Tibial nerve (tissue), 4 donors: ENCODE measurements around the gene LOXL1. TPM values are rescaled to one million over a fixed set of nuclear protein-coding genes. Genes with fewer than 3 reads are reported as not detected.

ENCODE experiments used
- DNase-seq, 2 donors: peaks; one replicate each; pipeline ENCODE4 v3.0.0-alpha.2; 2019; ENCODE audit warnings: low spot score in 2 of 2
- H3K27ac ChIP-seq, 4 donors: fragments of 200-600 bp; sonication (generic) in 3 of 4; one replicate each; pipeline ENCODE4 v1.5.1; 2017 to 2019; ENCODE audit warnings: mild to moderate bottlenecking in 1 of 4
- H3K27me3 ChIP-seq, 2 donors: fragments of 200-600 bp; sonication (generic) in 1 of 2; one replicate each; pipeline versions ENCODE4 v1.5.1 to v1.6.0; 2017 to 2019
- H3K36me3 ChIP-seq, 3 donors: fragments of 200-600 bp; sonication (generic); one replicate each; pipeline ENCODE4 v1.5.1; 2018 to 2019
- H3K4me1 ChIP-seq, 4 donors: fragments of 200-600 bp; sonication (generic) in 3 of 4; one replicate each; pipeline ENCODE4 v1.5.1; 2017 to 2019
- H3K4me3 ChIP-seq, 4 donors: fragments of 200-600 bp; sonication (generic) in 3 of 4; one replicate each; pipeline ENCODE4 v1.5.1; 2017 to 2019; ENCODE audit warnings: mild to moderate bottlenecking in 1 of 4, moderate library complexity in 1 of 4
- H3K9me3 ChIP-seq, 4 donors: fragments of 200-600 bp; sonication (generic) in 3 of 4; one replicate each; pipeline ENCODE4 v1.5.1; 2017 to 2019
- CTCF ChIP-seq, 5 experiments: fragments of 200-600 bp in 3 of 5; fragments of 450-650 bp in 2 of 5; sonication (generic) in 3 of 5; IDR thresholded peaks; one replicate each; pipeline ENCODE4 v1.5.1; 2016 to 2019; ENCODE audit warnings: antibody characterized with exemption in 5 of 5, mild to moderate bottlenecking in 3 of 5, moderate library complexity in 2 of 5
- EP300 ChIP-seq, 2 donors: sonication (generic); formaldehyde crosslinking; IDR thresholded peaks; one replicate each; pipeline ENCODE4 v1.6.1; 2017; ENCODE audit warnings: antibody characterized with exemption in 2 of 2, mild to moderate bottlenecking in 1 of 2
- POLR2A ChIP-seq, 2 donors: fragments of 450-650 bp; IDR thresholded peaks; one replicate each; pipeline ENCODE4 v1.6.1; 2017; ENCODE audit warnings: antibody characterized with exemption in 2 of 2, mild to moderate bottlenecking in 2 of 2, moderate library complexity in 2 of 2
- WGBS, 2 donors: methylation state at CpG; one replicate each; pipeline ENCODE4 v1.1.5; 2018; 5-methylcytosine and 5-hydroxymethylcytosine counted together
- total RNA-seq, 4 donors: library from RNA; depleted of rRNA; stranded (reverse); fragments of >200 nt; gene quantifications; one replicate each; pipeline ENCODE4 v1.1.0, GENCODE V29; 2016

Gene LOXL1
- total RNA-seq, 4 donors from 2014 or later = 21.6 to 29.1 (median 24.4) TPM

DNA sequence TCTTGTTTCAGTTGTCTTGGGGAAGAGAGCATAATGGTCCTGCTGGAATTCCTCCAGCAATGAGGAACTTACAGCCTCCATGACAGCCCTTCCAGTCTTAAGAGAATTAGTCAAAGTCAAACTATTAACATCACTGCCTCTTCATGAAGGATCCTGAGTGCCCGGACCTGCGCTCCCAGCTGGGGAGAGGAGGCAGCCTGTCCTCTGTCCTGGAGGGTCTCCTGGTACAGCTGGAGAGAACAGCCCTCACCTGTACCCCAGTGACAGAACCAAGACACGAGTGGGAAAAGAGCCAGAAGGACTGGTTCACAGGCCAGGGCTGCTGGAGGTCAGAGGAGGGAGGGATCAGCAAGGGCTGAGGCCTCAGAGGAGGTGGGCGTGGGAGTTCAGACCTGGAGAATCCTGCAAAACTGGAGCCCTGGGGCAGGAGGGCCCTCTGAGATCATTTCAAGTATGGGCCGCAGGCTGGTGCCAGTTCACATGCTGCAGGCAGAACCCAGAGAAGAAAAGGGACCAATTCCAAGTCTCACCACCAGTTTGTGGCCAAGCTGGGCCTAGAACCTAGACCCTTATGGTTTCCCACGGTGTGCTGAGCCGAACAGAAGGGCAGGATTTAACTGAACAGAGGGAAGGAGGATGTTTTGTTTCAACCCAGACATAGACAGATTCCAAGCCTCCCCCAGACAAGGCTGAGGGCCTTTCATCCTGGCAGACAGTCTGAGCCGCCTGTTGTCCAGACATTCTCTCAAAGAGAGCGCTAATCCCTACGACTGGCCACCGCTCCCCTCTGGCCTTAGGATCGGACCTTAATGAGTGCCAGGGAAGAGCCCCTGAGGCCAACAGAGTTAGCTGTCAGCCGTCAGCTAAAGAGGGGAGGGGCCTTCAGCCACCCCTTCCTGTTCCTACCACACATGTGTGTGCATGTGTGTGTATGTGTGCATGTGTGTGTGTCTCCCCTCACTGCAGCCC lies 18.2 kb downstream of the LOXL1 start:
- no peak for TF ChIP-seq CTCF (IDR thresholded peaks at IDR 0.05)
- no peak for TF ChIP-seq POLR2A (IDR thresholded peaks at IDR 0.05)
- no peak for TF ChIP-seq EP300 (IDR thresholded peaks at IDR 0.05)
- H3K27me3 ChIP-seq = no peaks in the 10 kb centered on the region
- H3K4me1 ChIP-seq = peaks cover 0 to 32% (median 9%) of the 10 kb centered on the region in 4 donors
- no peak overlapping the region for H3K4me3 ChIP-seq
- no peak for DNase-seq
- H3K27ac ChIP-seq = no peak overlapping the region
- no peaks in the 10 kb centered on the region for H3K9me3 ChIP-seq
- WGBS, 2 donors = 48% methylated on average over 11 to 13 of the region's 13 CpGs
- H3K36me3 ChIP-seq = peaks cover 0 to 13% (median 0%) of the 10 kb centered on the region in 3 donors

- WGBS, 2 donors = 79 to 89% methylated on average over 4 of the region's 4 CpGs
- H3K27me3 ChIP-seq = no peaks in the 10 kb centered on the region
- H3K27ac ChIP-seq = no peak overlapping the region
- H3K36me3 ChIP-seq = peaks cover 0 to 13% (median 0%) of the 10 kb centered on the region in 3 donors
- TF ChIP-seq CTCF (IDR thresholded peaks at IDR 0.05) (no peak), POLR2A (IDR thresholded peaks at IDR 0.05) (no peak), EP300 (IDR thresholded peaks at IDR 0.05) (no peak)
- no peak overlapping the region for H3K4me3 ChIP-seq
- peaks cover 0 to 30% (median 9%) of the 10 kb centered on the region in 4 donors for H3K4me1 ChIP-seq
- H3K9me3 ChIP-seq = no peaks in the 10 kb centered on the region
- no peak for DNase-seq
These were observed 18.9 kb downstream of the LOXL1 start for GRCh38 chr15:73945130-73945508.

DNA sequence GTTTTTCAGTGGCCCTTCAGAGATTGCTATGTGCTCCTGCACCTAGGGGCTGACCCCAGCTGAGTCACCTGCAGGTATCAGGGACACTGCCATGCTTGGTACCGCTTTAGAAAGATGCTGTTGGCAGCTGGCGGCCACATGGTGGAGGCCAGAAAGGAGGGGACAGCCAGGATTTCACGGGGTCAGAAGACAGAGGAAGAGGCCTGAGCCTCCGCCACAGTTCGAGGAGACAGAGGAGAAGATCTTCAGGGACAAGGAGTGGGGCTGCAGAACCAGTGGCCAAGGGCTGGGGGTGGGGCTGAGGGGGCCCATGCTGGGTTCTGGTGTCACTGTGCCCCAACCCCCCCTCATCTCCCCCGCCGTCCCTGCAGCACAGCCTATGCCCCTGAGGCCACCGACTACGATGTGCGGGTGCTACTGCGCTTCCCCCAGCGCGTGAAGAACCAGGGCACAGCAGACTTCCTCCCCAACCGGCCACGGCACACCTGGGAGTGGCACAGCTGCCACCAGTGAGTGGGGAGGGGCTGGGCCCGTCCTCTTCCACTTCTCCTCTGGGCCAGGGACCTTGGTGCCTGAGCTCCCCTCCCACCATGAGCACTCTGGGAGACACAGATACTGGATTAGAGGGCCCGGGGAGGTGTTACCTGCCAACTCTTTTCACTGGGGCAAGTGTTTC lies 19.9 kb downstream of the LOXL1 start:
- 81 to 89% methylated on average over 14 to 17 of the region's 17 CpGs for WGBS, 2 donors
- Histone ChIP-seq H3K9me3 (no peaks in the 10 kb centered on the region), H3K27me3 (no peaks in the 10 kb centered on the region), H3K4me1 (peaks cover 0 to 30% (median 8%) of the 10 kb centered on the region in 4 donors), H3K27ac (no peak overlapping the region), H3K36me3 (peaks cover 0 to 13% (median 0%) of the 10 kb centered on the region in 3 donors), H3K4me3 (no peak overlapping the region)
- no peak for DNase-seq
- TF ChIP-seq EP300 (IDR thresholded peaks at IDR 0.05) (no peak), CTCF (IDR thresholded peaks at IDR 0.05) (no peak), POLR2A (IDR thresholded peaks at IDR 0.05) (no peak)

GRCh38 chr15:73946795-73947370 lies 20.6 kb downstream of the LOXL1 start:
- 94% methylated on average over 8 to 9 of the region's 9 CpGs for WGBS, 2 donors
- Histone ChIP-seq H3K36me3 (peaks cover 0 to 13% (median 0%) of the 10 kb centered on the region in 3 donors), H3K9me3 (no peaks in the 10 kb centered on the region), H3K4me3 (no peak overlapping the region), H3K27me3 (no peaks in the 10 kb centered on the region), H3K27ac (no peak overlapping the region), H3K4me1 (peaks cover 0 to 30% (median 13%) of the 10 kb centered on the region in 4 donors)
- no peak for DNase-seq
- TF ChIP-seq CTCF (IDR thresholded peaks at IDR 0.05) (no peak), EP300 (IDR thresholded peaks at IDR 0.05) (no peak), POLR2A (IDR thresholded peaks at IDR 0.05) (no peak)
